ENCODE measurements around the gene ARHGEF4.

DNA sequence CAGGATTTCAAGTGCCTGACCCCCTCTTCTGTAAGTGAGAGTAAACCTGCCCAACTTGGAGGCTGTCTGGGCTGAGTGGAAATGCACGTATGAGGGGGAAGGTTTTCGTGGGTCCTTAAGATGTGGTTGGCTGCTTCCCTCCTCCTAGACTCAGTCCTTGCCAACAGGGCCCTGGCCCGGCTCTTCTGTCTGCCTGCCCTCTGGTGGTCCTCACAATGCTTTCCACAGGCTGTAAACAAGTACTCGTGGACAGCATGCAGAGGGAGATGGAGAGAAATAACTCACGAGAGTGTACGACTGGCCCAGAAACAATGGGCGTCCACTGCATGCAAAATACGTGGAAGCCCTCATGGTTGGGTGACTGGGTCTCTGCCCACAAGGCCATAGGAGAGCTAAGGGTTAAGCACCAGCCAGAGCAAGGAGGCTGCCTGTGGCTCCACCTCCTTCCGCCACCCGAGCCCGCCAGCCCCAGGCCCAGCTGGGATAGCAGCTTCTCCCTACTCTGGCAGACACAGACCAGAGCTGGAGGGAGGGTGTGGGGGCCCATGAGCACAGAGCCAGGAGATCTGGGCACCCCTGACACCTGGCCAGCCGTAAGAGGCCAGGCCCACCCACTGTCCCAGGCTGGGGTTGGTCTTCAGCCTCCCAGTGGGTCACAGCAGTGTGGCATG lies 17.0 kb upstream of the ARHGEF4 start:
- TF ChIP-seq, protein P1, sequence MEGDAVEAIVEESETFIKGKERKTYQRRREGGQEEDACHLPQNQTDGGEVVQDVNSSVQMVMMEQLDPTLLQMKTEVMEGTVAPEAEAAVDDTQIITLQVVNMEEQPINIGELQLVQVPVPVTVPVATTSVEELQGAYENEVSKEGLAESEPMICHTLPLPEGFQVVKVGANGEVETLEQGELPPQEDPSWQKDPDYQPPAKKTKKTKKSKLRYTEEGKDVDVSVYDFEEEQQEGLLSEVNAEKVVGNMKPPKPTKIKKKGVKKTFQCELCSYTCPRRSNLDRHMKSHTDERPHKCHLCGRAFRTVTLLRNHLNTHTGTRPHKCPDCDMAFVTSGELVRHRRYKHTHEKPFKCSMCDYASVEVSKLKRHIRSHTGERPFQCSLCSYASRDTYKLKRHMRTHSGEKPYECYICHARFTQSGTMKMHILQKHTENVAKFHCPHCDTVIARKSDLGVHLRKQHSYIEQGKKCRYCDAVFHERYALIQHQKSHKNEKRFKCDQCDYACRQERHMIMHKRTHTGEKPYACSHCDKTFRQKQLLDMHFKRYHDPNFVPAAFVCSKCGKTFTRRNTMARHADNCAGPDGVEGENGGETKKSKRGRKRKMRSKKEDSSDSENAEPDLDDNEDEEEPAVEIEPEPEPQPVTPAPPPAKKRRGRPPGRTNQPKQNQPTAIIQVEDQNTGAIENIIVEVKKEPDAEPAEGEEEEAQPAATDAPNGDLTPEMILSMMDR (conservative IDR thresholded peaks at IDR 0.05; ENCODE audit: low read length): peak; percentile 24; the same call in 1 of the 2 replicates
- no peak for TF ChIP-seq EZH2phosphoT487 (IDR thresholded peaks at IDR 0.05; ENCODE audit: borderline replicate concordance)

All from Loucy (cell line).